Coronary artery (tissue), 2 donors: ENCODE data around the gene MAP3K9.

Experiments used
- DNase-seq: peaks from one replicate; pipeline ENCODE4 v3.0.0-alpha.2; 2017; ENCODE audit warnings: low spot score
- H3K27ac ChIP-seq, 2 donors: fragments of 200-600 bp; sonication (generic); one replicate each; pipeline ENCODE4 v1.5.1; 2016 to 2019
- H3K4me3 ChIP-seq: fragments of 200-600 bp; sonication (generic); 2 replicates; pipeline ENCODE4 v1.5.1; 2016; ENCODE audit warnings: mild to moderate bottlenecking, moderate library complexity
- CTCF ChIP-seq: fragments of 200-600 bp; sonication (generic); IDR thresholded peaks from one replicate; pipeline ENCODE4 v1.5.1; 2019; ENCODE audit warnings: antibody characterized with exemption

Gene MAP3K9

GRCh38 chr14:70701610-70702009 lies 107.7 kb downstream of the MAP3K9 start:
- Histone ChIP-seq H3K4me3 (no peak overlapping the region), H3K27ac (no peak overlapping the region)
- no peak for DNase-seq
- TF ChIP-seq CTCF = no peak

GRCh38 chr14:70700955-70701585 lies 108.2 kb downstream of the MAP3K9 start:
- no peak overlapping the region for H3K27ac ChIP-seq
- no peak for DNase-seq
- H3K4me3 ChIP-seq = no peak overlapping the region
- no peak for TF ChIP-seq CTCF

GRCh38 chr14:70699646-70700045 lies 109.7 kb downstream of the MAP3K9 start:
- Histone ChIP-seq H3K27ac (no peak overlapping the region), H3K4me3 (no peak overlapping the region)
- no peak for TF ChIP-seq CTCF
- DNase-seq = no peak

- DNase-seq = no peak
- H3K4me3 ChIP-seq = no peak overlapping the region
- no peak overlapping the region for H3K27ac ChIP-seq
- no peak for TF ChIP-seq CTCF
Observed at GRCh38 chr14:70698288-70698687, 111.0 kb downstream of the MAP3K9 start.

GRCh38 chr14:70697701-70698100 lies 111.6 kb downstream of the MAP3K9 start:
- Histone ChIP-seq H3K27ac (no peak overlapping the region), H3K4me3 (no peak overlapping the region)
- no peak for TF ChIP-seq CTCF
- no peak for DNase-seq

- no peak overlapping the region for H3K27ac ChIP-seq
- no peak overlapping the region for H3K4me3 ChIP-seq
- DNase-seq = no peak
- no peak for TF ChIP-seq CTCF
Observed at GRCh38 chr14:70696026-70696425, 113.3 kb downstream of the MAP3K9 start.

GRCh38 chr14:70692210-70692609 lies 117.1 kb downstream of the MAP3K9 start:
- Histone ChIP-seq H3K27ac (peak overlapping the region in 1 of 2 donors; percentile 51), H3K4me3 (no peak overlapping the region)
- no peak for DNase-seq
- no peak for TF ChIP-seq CTCF
